HepG2 (cell line): Measurements from ENCODE around the gene HTRA2. TPM values are rescaled to one million over a fixed set of nuclear protein-coding genes. Genes with fewer than 3 reads are reported as not detected.

ENCODE experiments used
- BCL6 ChIP-seq: IDR thresholded peaks from 2 replicates; pipeline ENCODE4 v1.6.1; 2016; ENCODE audit warnings: missing genetic modification reagents, missing compliant biosample characterization
- CEBPZ ChIP-seq: IDR thresholded peaks from 2 replicates; pipeline ENCODE4 v1.6.1; 2012; ENCODE audit warnings: low read length, improper control_type of control experiment
- EEA1 ChIP-seq: sonication (generic); formaldehyde crosslinking; IDR thresholded peaks from 2 replicates; pipeline ENCODE4 v1.5.1; 2020; ENCODE audit warnings: mild to moderate bottlenecking, missing genetic modification reagents, borderline replicate concordance
- GLI4 ChIP-seq: sonication (generic); formaldehyde crosslinking; IDR thresholded peaks from 2 replicates; pipeline ENCODE4 v1.5.1; 2020; ENCODE audit warnings: missing genetic modification reagents, mild to moderate bottlenecking, moderate library complexity, borderline replicate concordance
- GTF2F1 ChIP-seq: fragments of 150-350 bp; IDR thresholded peaks from 2 replicates; pipeline ENCODE4 v1.6.1; 2014; ENCODE audit warnings: low read length
- KLF9 ChIP-seq: IDR thresholded peaks from 2 replicates; pipeline ENCODE4 v1.6.1; 2016; ENCODE audit warnings: low read depth
- PATZ1 ChIP-seq: sonication (generic); formaldehyde crosslinking; IDR thresholded peaks from 2 replicates; pipeline ENCODE4 v1.4.0; 2020; ENCODE audit warnings: missing genetic modification reagents
- POLR2G ChIP-seq: fragments of 200-400 bp; formaldehyde crosslinking; IDR thresholded peaks from 2 replicates; pipeline ENCODE4 v1.6.1; 2018; ENCODE audit warnings: mild to moderate bottlenecking, low read depth, low read length, moderate library complexity
- RAD21 ChIP-seq: fragments of 450-650 bp; formaldehyde crosslinking; IDR thresholded peaks from 2 replicates; pipeline ENCODE4 v1.5.0; 2020; ENCODE audit warnings: mild to moderate bottlenecking
- SNAPC5 ChIP-seq: sonication (generic); formaldehyde crosslinking; IDR thresholded peaks from 2 replicates; pipeline ENCODE4 v1.8.1; 2023; ENCODE audit warnings: mild to moderate bottlenecking, missing genetic modification reagents, borderline replicate concordance
- SRSF1 ChIP-seq: fragments of 200-400 bp; formaldehyde crosslinking; optimal IDR thresholded peaks from 2 replicates; pipeline ENCODE3; 2017; ENCODE audit warnings: mild to moderate bottlenecking, low read depth, low read length, moderate library complexity
- TFDP1 ChIP-seq: IDR thresholded peaks from 2 replicates; pipeline ENCODE4 v1.6.1; 2016; ENCODE audit warnings: missing compliant biosample characterization, missing genetic modification reagents, borderline replicate concordance
- THAP8 ChIP-seq: sonication (generic); formaldehyde crosslinking; IDR thresholded peaks from 2 replicates; pipeline ENCODE4 v1.5.1; 2020; ENCODE audit warnings: missing genetic modification reagents, mild to moderate bottlenecking, borderline replicate concordance
- ZFX ChIP-seq: sonication (generic); formaldehyde crosslinking; IDR thresholded peaks from 2 replicates; pipeline ENCODE4 v1.4.0; 2020; ENCODE audit warnings: mild to moderate bottlenecking, low read depth, missing genetic modification reagents, moderate library complexity
- ZNF333 ChIP-seq: sonication (generic); formaldehyde crosslinking; IDR thresholded peaks from 2 replicates; pipeline ENCODE4 v1.4.0; 2020; ENCODE audit warnings: mild to moderate bottlenecking, missing genetic modification reagents, borderline replicate concordance
- ZNF33A ChIP-seq: sonication (generic); formaldehyde crosslinking; IDR thresholded peaks from 2 replicates; pipeline ENCODE4 v1.5.1; 2020; ENCODE audit warnings: missing genetic modification reagents, mild to moderate bottlenecking, moderate library complexity, borderline replicate concordance
- ZNF354B ChIP-seq: sonication (generic); formaldehyde crosslinking; IDR thresholded peaks from 2 replicates; pipeline ENCODE4 v1.8.0; 2022; ENCODE audit warnings: mild to moderate bottlenecking, missing genetic modification reagents
- ZNF639 ChIP-seq: conservative IDR thresholded peaks from 2 replicates; pipeline ENCODE4 v1.6.1; 2018; ENCODE audit warnings: missing genetic modification reagents
- polyA plus RNA-seq, 8 experiments: library from polyadenylated mRNA; depleted of rRNA in 3 of 8; stranded (reverse) in 7 of 8; unstranded in 1 of 8; fragments of >200 nt; fragmentation: Illumina TruSeq in 4 of 8; extraction: Trizol in 4 of 8; gene quantifications; 2 replicates each; pipeline versions ENCODE4 v1.2.1 to v1.2.3, GENCODE V29; 2011 to 2016; ENCODE audit warnings: low read depth in 4 of 8, missing spikeins in 1 of 8, mixed read lengths in 1 of 8; ENCODE audit not compliant: insufficient read depth in 1 of 8
- total RNA-seq, 5 experiments: library from RNA; depleted of rRNA; stranded (reverse); fragments of >200 nt; fragmentation: Illumina TruSeq; extraction: Trizol; gene quantifications; 2 replicates each; pipeline ENCODE4 v1.2.3, GENCODE V29; 2016; ENCODE audit warnings: low read depth in 1 of 5

The HTRA2 gene
- total and polyA plus RNA-seq, 2 of the 13 experiments (the other 11 are each of a cell fraction or from before 2014, with no cell fraction given): 47.7 to 50.3 TPM

- TF ChIP-seq KLF9 (no peak), GTF2F1 (0 out of 2 replicates have a peak, but pooled peaks have one; percentile 52), SRSF1 (peak; percentile 74), THAP8 (CRISPR knock-in tag) (peak; percentile 85; the same call in 1 of the 2 replicates), EEA1 (CRISPR knock-in tag) (no peak), ZNF33A (CRISPR knock-in tag) (no peak), ZNF333 (peak; percentile 30; the same call in 1 of the 2 replicates), ZNF354B (0 out of 2 replicates have a peak, but pooled peaks have one; percentile 69), PATZ1 (CRISPR knock-in tag) (peak; percentile 53; the same call in 1 of the 2 replicates), ZNF639 (CRISPR knock-in tag) (peak; percentile 48; the same call in 1 of the 2 replicates), POLR2G (peak; percentile 96), ZFX (peak; percentile 75; the same call in 1 of the 2 replicates), TFDP1 (CRISPR knock-in tag) (peak; percentile 78), CEBPZ (no peak), RAD21 (peak; percentile 94), GLI4 (CRISPR knock-in tag) (peak; percentile 95; the same call in 1 of the 2 replicates), SNAPC5 (no peak; the same call in 1 of the 2 replicates), BCL6 (peak; percentile 23)
Observed at GRCh38 chr2:74482801-74483674, 46.7 kb upstream of the HTRA2 start, which contains the start of the genes CCDC142 and TTC31 (continued).
